VCaP (cell line): ENCODE results near the gene MAB21L3.
"Not testable (repeated sequence)": the region's sequence is repeated elsewhere in the genome, so short reads cannot be mapped to it uniquely, and the experiment has no call there.

Source experiments
- H3K27ac ChIP-seq: fragments of 450-650 bp; 2 replicates; pipeline ENCODE4 v1.5.1; 2017
- CTCF ChIP-seq: fragments of 450-650 bp; conservative IDR thresholded peaks from 2 replicates; pipeline ENCODE4 v1.5.1; 2017; ENCODE audit warnings: mild to moderate bottlenecking, moderate library complexity

The MAB21L3 gene

GRCh38 chr1:116138277-116138792 is 27.1 kb downstream of the MAB21L3 start:
- H3K27ac ChIP-seq: peak overlapping the region; percentile 67
- TF ChIP-seq CTCF: no peak

GRCh38 chr1:116139592-116140134 is 28.5 kb downstream of the MAB21L3 start:
- H3K27ac ChIP-seq: peak overlapping the region; percentile 67
- no peak for TF ChIP-seq CTCF

- H3K27ac ChIP-seq: no peak overlapping the region
- no peak for TF ChIP-seq CTCF
Measured at GRCh38 chr1:116144151-116144550, 33.0 kb downstream of the MAB21L3 start.

- H3K27ac ChIP-seq: not testable (repeated sequence)
Measured at GRCh38 chr1:116146447-116147113, 35.4 kb downstream of the MAB21L3 start.

- no peak overlapping the region for H3K27ac ChIP-seq
- no peak for TF ChIP-seq CTCF
Measured at GRCh38 chr1:116147114-116147510, 35.9 kb downstream of the MAB21L3 start.

- no peak overlapping the region for H3K27ac ChIP-seq
- TF ChIP-seq CTCF: no peak
Measured at GRCh38 chr1:116147972-116148371, 36.8 kb downstream of the MAB21L3 start.

GRCh38 chr1:116148967-116149366 is 37.8 kb downstream of the MAB21L3 start:
- TF ChIP-seq CTCF: no peak

GRCh38 chr1:116150368-116150767 is 39.2 kb downstream of the MAB21L3 start:
- no peak overlapping the region for H3K27ac ChIP-seq
- TF ChIP-seq CTCF: no peak

More at GRCh38 chr1:116148967-116149366, 37.8 kb downstream of the MAB21L3 start:
- no peak overlapping the region for H3K27ac ChIP-seq
